Neural cell (in vitro differentiated cells): ENCODE data around the gene TBC1D32. TPM values are rescaled to one million over a fixed set of nuclear protein-coding genes. Genes with fewer than 3 reads are reported as not detected.

Experiments
- H2AFZ ChIP-seq: fragments of 200-600, 300-800 bp; sonication (generic), shearing (Covaris generic); 2 replicates; pipeline ENCODE4 v1.6.0; 2014; ENCODE audit warnings: low read depth, mild to moderate bottlenecking, antibody characterized with exemption, low read length, moderate library complexity
- H3F3A ChIP-seq: fragments of 200-600 bp; shearing (Covaris generic); 2 replicates; pipeline ENCODE4 v1.6.1; 2016; ENCODE audit warnings: mild to moderate bottlenecking, moderate library complexity, mixed read lengths, antibody characterized with exemption, low read length; ENCODE audit not compliant: insufficient read depth, poor library complexity, severe bottlenecking
- H3K27ac ChIP-seq: fragments of 200-600, 300-800 bp; sonication (generic), shearing (Covaris generic); 2 replicates; pipeline ENCODE4 v1.5.1; 2014; ENCODE audit warnings: mild to moderate bottlenecking, low read length, moderate library complexity
- H3K27me3 ChIP-seq: fragments of 300-800, 200-600 bp; sonication (generic), shearing (Covaris generic); 2 replicates; pipeline ENCODE4 v1.6.0; 2014; ENCODE audit warnings: mild to moderate bottlenecking, low read depth, low read length, moderate library complexity; ENCODE audit not compliant: insufficient read depth
- H3K36me3 ChIP-seq: fragments of 300-800, 200-600 bp; sonication (generic), shearing (Covaris generic); 2 replicates; pipeline ENCODE4 v1.5.1; 2014; ENCODE audit warnings: mild to moderate bottlenecking, antibody characterized with exemption, low read length, moderate library complexity; ENCODE audit not compliant: insufficient read depth
- H3K4me2 ChIP-seq: fragments of 300-800, 200-600 bp; sonication (generic), shearing (Covaris generic); 2 replicates; pipeline ENCODE4 v1.6.0; 2014; ENCODE audit warnings: mild to moderate bottlenecking, low read length
- H3K4me3 ChIP-seq: fragments of 300-800, 200-600 bp; sonication (generic), shearing (Covaris generic); 2 replicates; pipeline ENCODE4 v1.5.1; 2014; ENCODE audit warnings: mild to moderate bottlenecking, low read length, moderate library complexity
- H3K79me2 ChIP-seq: fragments of 200-600 bp; shearing (Covaris generic); replicated peaks from 2 replicates; pipeline ENCODE4 v1.6.0; 2014; ENCODE audit warnings: mild to moderate bottlenecking, low read length, moderate library complexity; ENCODE audit not compliant: insufficient read depth
- H3K9ac ChIP-seq: fragments of 300-800, 200-600 bp; sonication (generic), shearing (Covaris generic); 2 replicates; pipeline ENCODE4 v1.6.1; 2016; ENCODE audit warnings: mild to moderate bottlenecking, low read length, mixed read lengths
- H3K9me2 ChIP-seq: fragments of 200-600 bp; shearing (Covaris generic); 2 replicates; pipeline ENCODE4 v1.6.1; 2016; ENCODE audit warnings: mild to moderate bottlenecking, low read length, mixed read lengths; ENCODE audit not compliant: insufficient read depth
- H3K9me3 ChIP-seq: fragments of 200-600, 300-800 bp; sonication (generic), shearing (Covaris generic); 2 replicates; pipeline ENCODE4 v1.6.1; 2016; ENCODE audit warnings: mild to moderate bottlenecking, mixed run types, low read length, moderate library complexity, mixed read lengths
- H4K20me1 ChIP-seq: fragments of 200-600 bp; shearing (Covaris generic); 2 replicates; pipeline ENCODE4 v1.6.1; 2016; ENCODE audit warnings: mild to moderate bottlenecking, mixed run types; ENCODE audit not compliant: insufficient read depth
- CTCF ChIP-seq: fragments of 450-650 bp; IDR thresholded peaks from 2 replicates; pipeline ENCODE4 v1.5.1; 2014; ENCODE audit warnings: antibody characterized with exemption, mild to moderate bottlenecking, moderate library complexity; ENCODE audit not compliant: poor library complexity, severe bottlenecking
- EP300 ChIP-seq: fragments of 450-650 bp; conservative IDR thresholded peaks from 2 replicates; pipeline ENCODE4 v1.6.1; 2014; ENCODE audit warnings: antibody characterized with exemption, mild to moderate bottlenecking, moderate library complexity; ENCODE audit not compliant: poor library complexity, severe bottlenecking
- EZH2 ChIP-seq: fragments of 200-600, 300-800 bp; shearing (Covaris generic), sonication (generic); IDR thresholded peaks from 2 replicates; pipeline ENCODE4 v1.6.1; 2014; ENCODE audit warnings: antibody characterized with exemption, low read length, borderline replicate concordance, mild to moderate bottlenecking; ENCODE audit not compliant: insufficient read depth, poor library complexity, severe bottlenecking
- MXI1 ChIP-seq: fragments of 450-650 bp; conservative IDR thresholded peaks from 2 replicates; pipeline ENCODE4 v1.6.1; 2014; ENCODE audit warnings: antibody characterized with exemption, mild to moderate bottlenecking; ENCODE audit not compliant: poor library complexity, severe bottlenecking
- POLR2AphosphoS5 ChIP-seq: IDR thresholded peaks from 2 replicates; pipeline ENCODE4 v1.6.1; 2012
- RAD21 ChIP-seq: fragments of 450-650 bp; conservative IDR thresholded peaks from 2 replicates; pipeline ENCODE4 v1.6.1; 2014; ENCODE audit warnings: antibody characterized with exemption, mild to moderate bottlenecking, moderate library complexity
- REST ChIP-seq: IDR thresholded peaks from 2 replicates; pipeline ENCODE4 v1.6.1; 2012; ENCODE audit warnings: borderline replicate concordance
- SMC3 ChIP-seq: fragments of 450-650 bp; conservative IDR thresholded peaks from 2 replicates; pipeline ENCODE4 v1.6.1; 2014; ENCODE audit warnings: antibody characterized with exemption, mild to moderate bottlenecking, moderate library complexity; ENCODE audit not compliant: poor library complexity
- TAF1 ChIP-seq: IDR thresholded peaks from 2 replicates; pipeline ENCODE4 v1.6.1; 2012; ENCODE audit warnings: low read depth
- polyA plus RNA-seq: library from polyadenylated mRNA; depleted of rRNA; stranded (reverse); fragments of >200 nt; gene quantifications from 2 replicates; pipeline ENCODE4 v1.2.3, GENCODE V29; 2014

Gene TBC1D32
- polyA plus RNA-seq, 1 donor from 2014 or later, result 33.2 TPM

GRCh38 chr6:121321282-121321681, 13.0 kb downstream of the TBC1D32 start:
- H2AFZ ChIP-seq, result no peak overlapping the region
- no peak overlapping the region for H3K4me2 ChIP-seq
- H3K27me3 ChIP-seq, result no peaks in the 10 kb centered on the region
- no peak overlapping the region for H3K4me3 ChIP-seq
- H3K27ac ChIP-seq, result no peak overlapping the region
- no peaks in the 10 kb centered on the region for H4K20me1 ChIP-seq
- H3K9ac ChIP-seq, result no peak overlapping the region
- TF ChIP-seq TAF1, result no peak
- TF ChIP-seq RAD21, result no peak
- no peak for TF ChIP-seq MXI1
- TF ChIP-seq CTCF, result no peak
- TF ChIP-seq REST, result no peak
- TF ChIP-seq POLR2AphosphoS5, result no peak
- TF ChIP-seq EP300, result no peak
- TF ChIP-seq EZH2, result no peak
- no peak for TF ChIP-seq SMC3
- H3K9me3 ChIP-seq, result no peaks in the 10 kb centered on the region
- no peaks in the 10 kb centered on the region for H3K9me2 ChIP-seq
- H3K79me2 ChIP-seq, result no peaks in the 10 kb centered on the region
- H3F3A ChIP-seq, result no peaks in the 10 kb centered on the region
- H3K36me3 ChIP-seq, result peaks cover 4% of the 10 kb centered on the region

GRCh38 chr6:121319603-121320002, 14.7 kb downstream of the TBC1D32 start:
- Histone ChIP-seq H3K36me3 (peaks cover 4% of the 10 kb centered on the region), H4K20me1 (no peaks in the 10 kb centered on the region), H3K27ac (no peak overlapping the region), H3K79me2 (no peaks in the 10 kb centered on the region), H2AFZ (no peak overlapping the region), H3K4me2 (no peak overlapping the region), H3K9ac (no peak overlapping the region), H3K27me3 (no peaks in the 10 kb centered on the region), H3K9me2 (no peaks in the 10 kb centered on the region), H3K9me3 (no peaks in the 10 kb centered on the region), H3F3A (no peaks in the 10 kb centered on the region), H3K4me3 (no peak overlapping the region)
- TF ChIP-seq SMC3 (no peak), TAF1 (no peak), MXI1 (no peak), POLR2AphosphoS5 (no peak), EZH2 (no peak), REST (no peak)
